AG09309 (cell line): Measurements from ENCODE around the gene CMBL.

Experiments
- DNase-seq: peaks from one replicate; pipeline ENCODE4 v3.0.0-alpha.2; 2010; ENCODE audit warnings: low read depth
- H3K4me3 ChIP-seq: 2 replicates; pipeline ENCODE4 v1.5.1; 2011; ENCODE audit warnings: mild to moderate bottlenecking, low read depth, low read length, moderate library complexity; ENCODE audit not compliant: control insufficient read depth
- TF ChIP-seq, protein P1 (sequence below): IDR thresholded peaks from 2 replicates; pipeline ENCODE4 v1.5.1; 2011; ENCODE audit warnings: mild to moderate bottlenecking, low read depth, low read length, inconsistent platforms; ENCODE audit not compliant: insufficient read depth, control insufficient read depth; ENCODE audit errors: missing control alignments

CMBL gene

DNA sequence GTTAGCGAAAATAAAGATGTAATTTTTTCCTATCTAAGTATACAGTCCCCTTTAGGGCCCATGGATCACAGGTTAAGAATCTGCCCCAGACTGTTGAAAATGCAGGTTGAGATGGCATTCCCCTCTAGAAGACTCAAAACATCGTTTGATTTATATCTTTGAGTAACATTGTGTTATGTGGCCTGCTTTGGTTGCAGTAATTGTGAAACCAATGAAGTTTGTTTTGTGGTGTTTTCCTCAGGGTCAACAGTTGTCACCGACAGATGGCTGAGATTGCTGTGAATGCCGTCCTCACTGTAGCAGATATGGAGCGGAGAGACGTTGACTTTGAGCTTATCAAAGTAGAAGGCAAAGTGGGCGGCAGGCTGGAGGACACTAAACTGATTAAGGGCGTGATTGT is 49.8 kb downstream of the CMBL start:
- no peak overlapping the region for H3K4me3 ChIP-seq
- TF ChIP-seq, protein P1, sequence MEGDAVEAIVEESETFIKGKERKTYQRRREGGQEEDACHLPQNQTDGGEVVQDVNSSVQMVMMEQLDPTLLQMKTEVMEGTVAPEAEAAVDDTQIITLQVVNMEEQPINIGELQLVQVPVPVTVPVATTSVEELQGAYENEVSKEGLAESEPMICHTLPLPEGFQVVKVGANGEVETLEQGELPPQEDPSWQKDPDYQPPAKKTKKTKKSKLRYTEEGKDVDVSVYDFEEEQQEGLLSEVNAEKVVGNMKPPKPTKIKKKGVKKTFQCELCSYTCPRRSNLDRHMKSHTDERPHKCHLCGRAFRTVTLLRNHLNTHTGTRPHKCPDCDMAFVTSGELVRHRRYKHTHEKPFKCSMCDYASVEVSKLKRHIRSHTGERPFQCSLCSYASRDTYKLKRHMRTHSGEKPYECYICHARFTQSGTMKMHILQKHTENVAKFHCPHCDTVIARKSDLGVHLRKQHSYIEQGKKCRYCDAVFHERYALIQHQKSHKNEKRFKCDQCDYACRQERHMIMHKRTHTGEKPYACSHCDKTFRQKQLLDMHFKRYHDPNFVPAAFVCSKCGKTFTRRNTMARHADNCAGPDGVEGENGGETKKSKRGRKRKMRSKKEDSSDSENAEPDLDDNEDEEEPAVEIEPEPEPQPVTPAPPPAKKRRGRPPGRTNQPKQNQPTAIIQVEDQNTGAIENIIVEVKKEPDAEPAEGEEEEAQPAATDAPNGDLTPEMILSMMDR, result no peak
- DNase-seq, result no peak

DNA sequence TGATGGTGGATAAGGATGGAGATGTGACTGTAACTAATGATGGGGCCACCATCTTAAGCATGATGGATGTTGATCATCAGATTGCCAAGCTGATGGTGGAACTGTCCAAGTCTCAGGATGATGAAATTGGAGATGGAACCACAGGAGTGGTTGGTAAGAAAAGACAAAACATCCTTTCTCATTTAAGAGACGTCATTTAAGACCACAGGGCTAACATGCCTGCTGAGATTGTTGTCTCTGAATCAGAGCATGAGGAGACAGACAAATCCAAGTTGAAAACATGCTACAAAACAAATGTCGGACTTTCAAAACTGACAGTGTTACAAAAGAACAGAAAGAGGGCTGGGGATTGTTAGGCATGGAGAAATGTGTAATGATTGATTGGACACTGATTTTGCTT is 53.0 kb downstream of the CMBL start:
- no peak for DNase-seq
- TF ChIP-seq, protein P1, result no peak
- H3K4me3 ChIP-seq, result no peak overlapping the region

DNA sequence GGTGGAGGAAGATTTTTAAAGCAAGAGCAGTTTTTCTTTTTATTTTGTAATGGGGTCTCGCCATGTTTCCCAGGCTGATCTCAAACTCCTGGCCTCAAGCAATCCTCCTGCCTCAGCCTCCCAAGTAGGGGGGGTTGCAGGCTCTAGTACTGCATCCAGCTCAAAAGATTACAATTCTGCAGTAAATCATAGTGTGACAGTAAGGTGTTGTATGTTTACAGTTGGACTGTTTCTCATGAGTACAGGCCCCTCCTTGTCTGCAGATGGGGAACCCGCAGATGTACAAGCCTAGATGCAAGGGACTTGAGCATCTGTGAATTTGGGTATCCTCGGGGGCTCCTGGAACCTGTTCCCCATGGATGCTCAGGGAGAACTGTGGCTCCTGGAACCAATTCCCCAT is 54.3 kb downstream of the CMBL start:
- H3K4me3 ChIP-seq, result no peak overlapping the region
- TF ChIP-seq, protein P1, result no peak
- no peak for DNase-seq

DNA sequence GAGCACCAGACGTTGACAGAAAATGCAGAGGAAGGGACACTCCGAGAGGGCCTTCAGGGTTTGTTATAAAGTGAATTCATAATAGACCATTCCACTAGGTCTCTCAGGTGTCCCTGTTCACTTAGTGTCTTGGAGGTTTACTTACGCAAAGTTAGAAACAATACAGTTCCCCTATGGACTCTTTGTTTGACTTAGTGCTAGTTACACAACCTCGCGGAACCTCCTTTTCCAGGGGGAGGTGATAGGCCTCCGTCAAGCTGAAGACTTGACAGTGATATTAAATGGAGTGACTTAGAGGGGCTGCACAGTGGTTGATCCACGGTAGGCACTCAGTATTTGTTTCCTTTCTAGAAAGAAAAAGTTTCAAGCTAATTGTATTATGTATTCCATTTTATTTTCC is 56.3 kb downstream of the CMBL start:
- H3K4me3 ChIP-seq, result peak overlapping the region; percentile 65
- DNase-seq, result no peak
- TF ChIP-seq, protein P1, result no peak

DNA sequence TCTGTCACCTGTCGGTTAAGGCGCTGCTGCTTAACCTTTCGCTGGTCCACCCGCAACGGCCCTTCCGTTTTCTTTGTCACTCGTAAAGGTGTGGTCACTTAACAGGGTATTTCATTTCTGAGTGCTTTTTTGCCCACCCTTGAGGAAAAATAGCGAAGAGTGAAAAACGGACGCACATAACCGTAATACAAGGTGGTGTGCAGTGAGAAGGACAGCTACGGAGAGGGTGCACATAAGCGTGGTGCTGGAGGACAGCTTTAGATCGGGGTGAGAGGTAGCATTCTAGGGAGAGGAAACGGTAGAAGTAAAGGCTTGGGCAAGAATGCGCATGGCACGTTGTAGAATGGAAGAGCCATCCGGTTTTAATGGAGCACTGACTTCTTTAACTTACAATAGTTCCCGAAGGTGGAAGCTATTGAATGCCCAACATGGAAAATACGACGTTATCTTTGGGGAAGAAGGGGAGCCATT is 56.9 kb downstream of the CMBL start:
- H3K4me3 ChIP-seq, result peak overlapping the region; percentile 65
- DNase-seq, result no peak
- TF ChIP-seq, protein P1, result no peak

DNA sequence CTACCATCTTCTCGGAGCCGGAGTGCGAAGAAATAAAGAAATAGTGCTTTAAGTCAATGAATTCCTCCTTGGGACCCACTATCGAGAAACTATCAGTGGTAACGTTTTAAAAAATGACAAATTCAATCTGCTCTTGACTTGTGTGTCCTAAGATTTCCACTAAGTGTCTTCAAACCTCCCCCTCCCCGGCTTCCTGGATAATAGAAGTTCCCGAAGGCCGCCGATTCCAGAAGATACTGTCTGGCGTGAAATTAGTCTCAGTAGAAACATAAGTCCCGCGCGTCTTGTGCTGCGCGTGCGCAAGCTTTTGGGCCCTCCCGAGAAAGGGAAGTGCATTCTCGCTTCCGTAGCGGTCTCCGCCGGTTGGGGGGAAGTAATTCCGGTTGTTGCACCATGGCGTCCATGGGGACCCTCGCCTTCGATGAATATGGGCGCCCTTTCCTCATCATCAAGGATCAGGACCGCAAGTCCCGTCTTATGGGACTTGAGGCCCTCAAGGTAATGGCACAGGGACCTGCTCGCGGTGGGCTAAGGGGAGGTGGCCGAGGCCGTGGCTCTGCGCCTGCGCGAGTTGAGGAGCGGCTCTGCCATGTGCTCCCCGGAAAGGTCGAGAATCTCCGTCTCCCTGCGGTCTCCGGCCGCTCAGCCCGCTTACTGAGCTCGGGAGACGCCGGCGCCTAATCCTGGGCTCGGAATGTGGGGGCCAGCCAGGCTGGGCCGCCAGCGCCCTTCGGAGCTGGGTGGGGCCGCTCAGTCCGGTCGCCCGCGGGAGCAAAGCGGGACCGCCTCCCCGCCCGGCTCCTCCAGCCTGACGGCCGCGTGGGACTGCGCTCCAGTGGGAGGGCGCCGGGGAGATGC is 57.5 kb downstream of the CMBL start, which contains the start of gene CCT5:
Gene CCT5 (plus strand): TSS at position 333 of the 858 bp plus-strand sequence. CDS start 61 bp downstream, at position 394.
- peak; percentile 98 for DNase-seq
- TF ChIP-seq, protein P1, result no peak
- H3K4me3 ChIP-seq, result peak within 1 kb of the TSS; percentile 65
